Measurements from ENCODE around the gene ANO2. TPM values are rescaled to one million over a fixed set of nuclear protein-coding genes. Genes with fewer than 3 reads are reported as not detected.

The ANO2 gene
- total and polyA plus RNA-seq, 4 experiments from 2014 or later = not detected

- no peaks in the 10 kb centered on the region for H3K27me3 ChIP-seq (ENCODE audit: insufficient read depth, low read length)
- H3K9me3 ChIP-seq (ENCODE audit: control insufficient read depth in 1 of 2, low read length in 2 of 2) = no peaks in the 10 kb centered on the region
- no peak for DNase-seq
- peaks cover 2 to 14% (median 5%) of the 10 kb centered on the region in 8 donors for H3K9me3 Mint-ChIP-seq
- H3K36me3 ChIP-seq (ENCODE audit: insufficient read depth, low read length) = no peaks in the 10 kb centered on the region
- ChIA-PET CTCF (ENCODE audit: partially characterized antibody) (interaction anchor here (1.1 kb wide), 1 partner anchor 9 kb away, joined by 3 read pairs; no protein-coding TSS in a partner anchor), POLR2A (ENCODE audit: partially characterized antibody) (no interaction called here)
- H3K36me3 Mint-ChIP-seq = no peaks in the 10 kb centered on the region
- H3K4me1 Mint-ChIP-seq = no peaks in the 10 kb centered on the region
- H3K27ac Mint-ChIP-seq = no peak overlapping the region
- no peak overlapping the region for H3K4me3 Mint-ChIP-seq
- H3K27me3 Mint-ChIP-seq = peaks cover 4 to 11% of the 10 kb centered on the region in 2 donors
- H3K4me3 ChIP-seq (ENCODE audit: low read length in 2 of 2) = no peak overlapping the region
- H3K27ac ChIP-seq (ENCODE audit: low read depth, low read length) = no peak overlapping the region
- intact Hi-C loops (cut with micrococcal nuclease) = no loop called here
- no peaks in the 10 kb centered on the region for H3K4me1 ChIP-seq (ENCODE audit: insufficient read depth, low read length)
Observed at GRCh38 chr12:5534426-5535199, 410.4 kb downstream of the ANO2 start.

GRCh38 chr12:5533368-5533767, 411.7 kb downstream of the ANO2 start:
- Mint-ChIP-seq H3K9me3 (peaks cover 2 to 14% (median 4%) of the 10 kb centered on the region in 8 donors), H3K4me3 (no peak overlapping the region), H3K27ac (no peak overlapping the region), H3K4me1 (no peaks in the 10 kb centered on the region), H3K36me3 (no peaks in the 10 kb centered on the region), H3K27me3 (peaks cover 6 to 11% of the 10 kb centered on the region in 2 donors)
- H3K36me3 ChIP-seq (ENCODE audit: insufficient read depth, low read length) = no peaks in the 10 kb centered on the region
- H3K27me3 ChIP-seq (ENCODE audit: insufficient read depth, low read length) = no peaks in the 10 kb centered on the region
- H3K4me1 ChIP-seq (ENCODE audit: insufficient read depth, low read length) = no peaks in the 10 kb centered on the region
- H3K4me3 ChIP-seq (ENCODE audit: low read length in 2 of 2) = no peak overlapping the region
- intact Hi-C loops (cut with micrococcal nuclease) = no loop called here
- ChIA-PET POLR2A (ENCODE audit: partially characterized antibody) (no interaction called here), CTCF (ENCODE audit: partially characterized antibody) (no interaction called here)
- H3K9me3 ChIP-seq (ENCODE audit: control insufficient read depth in 1 of 2, low read length in 2 of 2) = no peaks in the 10 kb centered on the region
- H3K27ac ChIP-seq (ENCODE audit: low read depth, low read length) = no peak overlapping the region
- DNase-seq = no peak

- intact Hi-C loops (cut with micrococcal nuclease) = no loop called here
- DNase-seq = no peak
- peaks cover 0 to 3% (median 0%) of the 10 kb centered on the region in 8 donors for H3K9me3 Mint-ChIP-seq
Observed at GRCh38 chr12:5525783-5526367, 419.2 kb downstream of the ANO2 start.

GRCh38 chr12:5524769-5525436, 420.2 kb downstream of the ANO2 start:
- no peaks in the 10 kb centered on the region for H3K36me3 Mint-ChIP-seq
- no peak overlapping the region for H3K27ac Mint-ChIP-seq
- H3K27ac ChIP-seq (ENCODE audit: low read depth, low read length) = no peak overlapping the region
- peaks cover 0 to 3% (median 0%) of the 10 kb centered on the region in 8 donors for H3K9me3 Mint-ChIP-seq
- H3K4me3 Mint-ChIP-seq = no peak overlapping the region
- H3K4me1 Mint-ChIP-seq = no peaks in the 10 kb centered on the region
- ChIA-PET CTCF (ENCODE audit: partially characterized antibody) (no interaction called here), POLR2A (ENCODE audit: partially characterized antibody) (no interaction called here)
- no peak overlapping the region for H3K4me3 ChIP-seq (ENCODE audit: low read length in 2 of 2)
- intact Hi-C loops (cut with micrococcal nuclease) = no loop called here
- DNase-seq = no peak
- H3K4me1 ChIP-seq (ENCODE audit: insufficient read depth, low read length) = no peaks in the 10 kb centered on the region
- no peaks in the 10 kb centered on the region for H3K36me3 ChIP-seq (ENCODE audit: insufficient read depth, low read length)
- no peaks in the 10 kb centered on the region for H3K9me3 ChIP-seq (ENCODE audit: control insufficient read depth in 1 of 2, low read length in 2 of 2)
- peaks cover 0 to 5% of the 10 kb centered on the region in 2 donors for H3K27me3 Mint-ChIP-seq
- H3K27me3 ChIP-seq (ENCODE audit: insufficient read depth, low read length) = no peaks in the 10 kb centered on the region

More at GRCh38 chr12:5525783-5526367, 419.2 kb downstream of the ANO2 start:
- H3K27me3 ChIP-seq (ENCODE audit: insufficient read depth, low read length) = no peaks in the 10 kb centered on the region
- H3K4me1 ChIP-seq (ENCODE audit: insufficient read depth, low read length) = no peaks in the 10 kb centered on the region
- Mint-ChIP-seq H3K27ac (no peak overlapping the region), H3K4me3 (no peak overlapping the region), H3K27me3 (peaks cover 0 to 3% of the 10 kb centered on the region in 2 donors), H3K36me3 (no peaks in the 10 kb centered on the region), H3K4me1 (no peaks in the 10 kb centered on the region)
- H3K4me3 ChIP-seq (ENCODE audit: low read length in 2 of 2) = no peak overlapping the region
- H3K27ac ChIP-seq (ENCODE audit: low read depth, low read length) = no peak overlapping the region
- ChIA-PET CTCF (ENCODE audit: partially characterized antibody) (interaction anchor here (0.6 kb wide), 1 partner anchor 9 kb away, joined by 3 read pairs; no protein-coding TSS in a partner anchor), POLR2A (ENCODE audit: partially characterized antibody) (no interaction called here)
- no peaks in the 10 kb centered on the region for H3K9me3 ChIP-seq (ENCODE audit: control insufficient read depth in 1 of 2, low read length in 2 of 2)
- H3K36me3 ChIP-seq (ENCODE audit: insufficient read depth, low read length) = no peaks in the 10 kb centered on the region

- ChIA-PET POLR2A (ENCODE audit: partially characterized antibody) (no interaction called here), CTCF (ENCODE audit: partially characterized antibody) (no interaction called here)
- Histone ChIP-seq H3K27ac (ENCODE audit: low read depth, low read length) (no peak overlapping the region), H3K27me3 (ENCODE audit: insufficient read depth, low read length) (no peaks in the 10 kb centered on the region), H3K9me3 (ENCODE audit: control insufficient read depth in 1 of 2, low read length in 2 of 2) (no peaks in the 10 kb centered on the region), H3K4me3 (ENCODE audit: low read length in 2 of 2) (no peak overlapping the region), H3K4me1 (ENCODE audit: insufficient read depth, low read length) (no peaks in the 10 kb centered on the region), H3K36me3 (ENCODE audit: insufficient read depth, low read length) (no peaks in the 10 kb centered on the region)
- Mint-ChIP-seq H3K9me3 (peaks cover 0 to 3% (median 0%) of the 10 kb centered on the region in 8 donors), H3K27ac (no peak overlapping the region), H3K27me3 (peaks cover 0 to 3% of the 10 kb centered on the region in 2 donors), H3K36me3 (no peaks in the 10 kb centered on the region), H3K4me3 (no peak overlapping the region), H3K4me1 (no peaks in the 10 kb centered on the region)
- intact Hi-C loops (cut with micrococcal nuclease) = no loop called here
- DNase-seq = no peak
Observed at GRCh38 chr12:5524116-5524768, 420.8 kb downstream of the ANO2 start.

- Histone ChIP-seq H3K27ac (ENCODE audit: low read depth, low read length) (no peak overlapping the region), H3K4me1 (ENCODE audit: insufficient read depth, low read length) (no peaks in the 10 kb centered on the region), H3K27me3 (ENCODE audit: insufficient read depth, low read length) (no peaks in the 10 kb centered on the region), H3K36me3 (ENCODE audit: insufficient read depth, low read length) (no peaks in the 10 kb centered on the region), H3K9me3 (ENCODE audit: control insufficient read depth in 1 of 2, low read length in 2 of 2) (no peaks in the 10 kb centered on the region), H3K4me3 (ENCODE audit: low read length in 2 of 2) (no peak overlapping the region)
- intact Hi-C loops (cut with micrococcal nuclease) = no loop called here
- peaks cover 3% of the 10 kb centered on the region in 2 donors for H3K27me3 Mint-ChIP-seq
- H3K4me1 Mint-ChIP-seq = no peaks in the 10 kb centered on the region
- H3K4me3 Mint-ChIP-seq = no peak overlapping the region
- ChIA-PET CTCF (ENCODE audit: partially characterized antibody) (no interaction called here), POLR2A (ENCODE audit: partially characterized antibody) (no interaction called here)
- H3K9me3 Mint-ChIP-seq = peaks cover 0 to 3% (median 0%) of the 10 kb centered on the region in 8 donors
- no peaks in the 10 kb centered on the region for H3K36me3 Mint-ChIP-seq
- H3K27ac Mint-ChIP-seq = no peak overlapping the region
- no peak for DNase-seq
Observed at GRCh38 chr12:5523396-5524115, 421.5 kb downstream of the ANO2 start.

All from CD4-positive, alpha-beta memory T cell (primary cell).